HUDEP-2 (cell line): Measurements from ENCODE around the gene IQSEC3.
"Not testable (repeated sequence)": the region's sequence is repeated elsewhere in the genome, so short reads cannot be mapped to it uniquely, and the experiment has no call there.

Experiments
- DNase-seq, 76 experiments: peaks; one replicate each; lab custom pipeline; 2025; ENCODE audit not compliant: unreplicated experiment in 76 of 76; lab: John Stamatoyannopoulos, UW

The IQSEC3 gene

DNA sequence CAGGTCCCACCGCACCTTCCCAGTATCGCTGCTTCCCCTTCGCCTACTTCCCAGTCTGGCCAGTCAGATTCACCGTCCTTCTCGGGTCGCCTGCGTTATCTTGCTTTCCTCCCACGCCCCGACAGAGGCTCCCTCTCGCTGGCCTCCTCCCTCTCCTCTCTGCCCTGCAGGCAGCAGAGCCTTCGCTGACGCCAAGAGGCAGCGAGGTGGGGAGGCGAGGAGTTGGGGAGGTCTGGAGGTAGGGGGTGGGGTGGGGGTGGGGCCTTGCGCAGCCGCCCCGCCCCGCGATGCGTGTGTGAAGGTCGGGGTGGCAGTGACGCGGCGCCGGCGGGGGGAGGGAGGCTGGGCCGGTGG, at the start of gene IQSEC3:
Gene IQSEC3, plus strand, starts transcription at position 340 of the 354 bp plus-strand sequence. CDS start 116 bp downstream, outside the sequence.
- DNase-seq, result not testable (repeated sequence)

DNA sequence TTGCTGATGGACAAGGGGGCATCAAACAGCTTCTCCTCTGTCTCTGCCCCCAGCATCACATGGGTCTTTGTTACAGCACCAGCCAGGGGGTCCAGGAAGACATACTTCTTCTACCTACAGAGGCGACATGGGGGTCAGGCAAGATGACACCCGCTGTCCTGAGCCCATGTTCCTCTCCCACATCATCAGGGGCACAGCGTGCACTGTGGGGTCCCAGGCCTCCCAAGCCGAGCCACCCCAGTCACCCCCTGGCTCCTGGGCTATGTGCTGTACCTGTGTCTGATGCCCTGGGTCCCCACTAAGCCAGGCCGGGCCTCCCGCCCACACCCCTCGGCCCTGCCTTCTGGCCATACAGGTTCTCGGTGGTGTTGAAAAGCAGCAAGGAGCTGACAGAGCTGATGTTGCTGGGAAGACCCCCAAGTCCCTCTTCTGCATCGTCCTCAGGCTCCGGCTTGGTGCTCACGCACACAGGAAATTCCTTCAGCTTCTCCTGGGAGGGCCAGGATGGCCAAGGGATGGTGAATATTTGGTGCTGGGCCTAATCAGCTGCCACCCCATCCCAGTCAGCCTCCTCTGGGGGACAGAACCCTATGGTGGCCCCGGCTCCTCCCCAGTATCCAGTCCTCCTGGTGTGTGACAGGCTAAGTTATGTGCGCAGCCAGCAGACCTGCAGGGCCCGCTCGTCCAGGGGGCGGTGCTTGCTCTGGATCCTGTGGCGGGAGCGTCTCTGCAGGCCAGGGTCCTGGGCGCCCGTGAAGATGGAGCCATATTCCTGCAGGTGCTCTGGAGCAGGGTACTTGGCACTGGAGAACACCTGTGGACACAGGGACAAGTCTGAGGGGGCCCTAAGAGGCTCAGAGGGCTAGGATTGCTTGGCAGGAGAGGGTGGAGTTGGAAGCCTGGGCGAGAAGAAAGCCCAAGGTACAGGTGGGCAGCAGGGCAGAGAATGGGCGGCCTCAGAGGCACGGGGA, 48.9 kb upstream of the IQSEC3 start:
- DNase-seq, result not testable (repeated sequence)

DNA sequence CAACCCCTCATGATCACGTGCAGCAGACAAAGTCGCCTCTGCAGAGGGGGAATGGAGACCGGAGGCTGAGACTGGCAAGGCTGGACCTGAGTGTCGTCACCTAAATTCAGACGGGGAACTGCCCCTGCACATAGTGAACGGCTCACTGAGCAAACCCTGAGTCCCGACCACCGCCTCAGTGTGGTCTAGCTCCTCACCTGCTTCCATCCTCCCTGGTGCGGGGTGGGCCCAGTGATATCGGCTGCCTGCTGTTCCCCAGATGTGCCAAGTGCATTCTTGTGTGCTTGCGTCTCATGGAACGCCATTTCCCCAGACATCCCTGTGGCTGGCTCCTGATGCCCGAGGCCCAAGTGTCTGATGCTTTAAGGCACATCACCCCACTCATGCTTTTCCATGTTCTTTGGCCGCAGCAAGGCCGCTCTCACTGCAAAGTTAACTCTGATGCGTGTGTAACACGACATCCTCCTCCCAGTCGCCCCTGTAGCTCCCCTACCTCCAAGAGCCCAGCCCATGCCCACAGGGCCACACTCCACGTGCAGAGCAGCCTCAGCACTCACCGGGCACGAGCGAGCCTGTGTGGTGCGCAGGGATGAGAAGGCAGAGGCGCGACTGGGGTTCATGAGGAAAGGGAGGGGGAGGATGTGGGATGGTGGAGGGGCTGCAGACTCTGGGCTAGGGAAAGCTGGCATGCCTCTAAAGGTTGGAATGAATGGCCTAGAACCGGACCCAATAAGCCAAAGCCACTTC, 47.6 kb upstream of the IQSEC3 start:
- DNase-seq, result not testable (repeated sequence)

DNA sequence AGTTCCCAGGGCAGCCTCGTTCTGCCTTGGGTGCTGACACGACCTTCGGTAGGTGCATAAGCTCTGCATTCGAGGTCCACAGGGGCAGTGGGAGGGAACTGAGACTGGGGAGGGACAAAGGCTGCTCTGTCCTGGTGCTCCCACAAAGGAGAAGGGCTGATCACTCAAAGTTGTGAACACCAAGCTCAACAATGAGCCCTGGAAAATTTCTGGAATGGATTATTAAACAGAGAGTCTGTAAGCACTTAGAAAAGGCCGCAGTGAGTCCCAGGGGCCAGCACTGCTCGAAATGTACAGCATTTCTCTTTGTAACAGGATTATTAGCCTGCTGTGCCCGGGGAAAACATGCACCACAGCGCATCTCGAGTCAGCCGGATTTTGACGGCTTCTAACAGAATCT, 46.7 kb upstream of the IQSEC3 start:
- DNase-seq, result not testable (repeated sequence)

DNA sequence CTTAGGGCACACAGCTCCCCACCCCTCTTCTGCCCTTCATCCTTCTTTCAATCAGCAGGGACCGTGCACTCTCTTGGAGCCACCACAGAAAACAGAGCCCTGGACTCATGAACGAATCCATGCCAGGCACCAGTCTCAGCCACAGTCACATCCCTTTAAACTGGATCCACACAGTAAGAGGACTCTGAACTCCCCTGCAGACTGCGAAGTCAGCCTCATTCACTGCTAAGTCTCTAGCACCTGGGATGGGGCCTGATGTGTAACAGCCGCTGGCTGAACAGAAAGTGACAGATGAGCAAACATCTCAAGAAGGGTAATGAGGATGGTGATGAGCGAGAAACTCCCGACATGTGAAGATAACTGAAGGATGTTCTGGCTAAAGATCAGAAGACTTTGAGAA, 45.8 kb upstream of the IQSEC3 start:
- no peak for DNase-seq

DNA sequence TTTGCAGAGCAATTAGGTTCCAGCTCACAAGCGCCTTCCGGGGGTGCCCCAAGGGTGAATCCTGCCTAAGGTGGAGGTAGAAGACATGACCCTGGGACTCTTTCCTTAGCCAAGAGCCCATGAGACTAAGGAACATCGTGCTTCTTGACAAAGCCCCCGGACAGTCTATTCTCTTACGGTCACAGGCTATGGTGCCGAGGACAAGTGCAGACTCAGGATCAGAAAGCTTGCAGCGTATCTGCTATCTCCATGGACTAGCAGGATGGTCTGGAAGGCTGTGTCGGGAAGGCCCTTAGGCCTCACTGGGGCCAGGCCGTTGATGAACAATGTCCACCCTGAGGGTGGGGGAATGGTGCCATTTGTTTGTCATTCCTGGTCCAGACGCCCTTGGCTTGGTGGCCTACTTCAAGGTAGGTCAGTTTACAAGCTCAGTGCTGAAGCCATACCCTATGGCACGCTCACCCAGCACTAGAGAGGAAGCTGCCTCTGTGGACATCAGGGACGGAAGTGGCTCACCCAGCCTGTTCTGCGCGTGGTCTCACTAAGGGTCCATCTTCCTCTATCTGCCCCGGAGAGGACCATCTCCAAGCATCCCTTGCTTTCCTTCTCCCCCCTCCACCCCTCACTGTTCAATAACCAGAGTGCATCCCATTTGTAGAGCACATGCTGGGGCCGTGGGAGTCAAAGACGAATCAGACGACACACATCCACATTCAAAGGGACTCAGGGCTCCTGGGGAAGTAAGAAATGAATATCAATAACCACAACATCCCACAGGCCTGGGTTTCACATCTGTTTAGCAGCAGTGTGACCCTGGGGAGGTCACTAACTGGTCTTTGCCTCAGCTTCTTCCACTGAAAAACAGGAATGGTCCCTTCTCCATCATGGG, 45.0 kb upstream of the IQSEC3 start:
- DNase-seq, result no peak

DNA sequence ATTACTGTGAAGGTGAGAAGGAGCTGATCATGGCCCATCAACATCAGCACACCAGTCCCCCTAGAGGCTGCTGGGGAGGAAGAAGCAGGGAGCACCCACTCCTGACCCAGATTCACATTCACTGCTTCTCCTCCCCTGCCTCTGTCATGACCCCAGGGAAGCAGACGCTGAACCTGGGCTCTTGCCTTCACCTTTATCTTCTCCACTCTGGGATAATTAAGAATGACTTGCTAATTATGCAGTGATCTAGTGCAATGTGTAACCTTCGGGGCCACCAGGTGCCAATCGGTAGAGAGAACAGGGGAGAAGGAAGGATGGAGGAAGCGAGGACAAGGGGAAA, 44.4 kb upstream of the IQSEC3 start:
- DNase-seq, result no peak

DNA sequence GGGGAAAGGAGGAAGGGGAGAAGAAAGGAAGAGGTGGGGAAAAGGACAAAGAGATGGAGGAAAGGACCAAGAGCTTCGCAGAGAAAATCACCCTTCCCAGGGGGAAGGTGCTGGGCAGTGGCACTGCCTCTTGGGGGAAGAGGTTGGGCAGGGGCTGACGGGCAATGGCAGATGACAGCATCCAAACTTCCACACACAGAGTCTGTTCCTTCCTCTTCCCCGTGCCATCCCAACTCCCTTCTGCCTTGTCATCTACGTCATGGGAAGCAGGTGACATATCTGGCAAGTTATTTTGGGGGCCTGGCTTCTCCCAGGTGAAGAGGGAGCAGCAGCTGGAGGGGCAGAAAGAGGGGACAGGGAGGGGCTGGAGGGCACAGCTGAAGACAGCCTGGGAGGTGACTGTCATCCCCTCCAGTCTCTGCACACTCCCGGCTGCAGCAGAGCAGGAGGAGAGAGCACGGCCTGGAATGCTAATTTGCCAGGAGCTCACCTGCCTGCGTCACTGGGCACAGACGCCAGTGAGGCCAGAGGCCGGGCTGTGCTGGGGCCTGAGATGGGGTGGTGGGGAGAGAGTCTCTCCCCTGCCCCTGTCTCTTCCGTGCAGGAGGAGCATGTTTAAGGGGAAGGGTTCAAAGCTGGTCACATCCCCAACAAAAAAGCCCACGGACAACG, 43.9 kb upstream of the IQSEC3 start:
- no peak for DNase-seq

DNA sequence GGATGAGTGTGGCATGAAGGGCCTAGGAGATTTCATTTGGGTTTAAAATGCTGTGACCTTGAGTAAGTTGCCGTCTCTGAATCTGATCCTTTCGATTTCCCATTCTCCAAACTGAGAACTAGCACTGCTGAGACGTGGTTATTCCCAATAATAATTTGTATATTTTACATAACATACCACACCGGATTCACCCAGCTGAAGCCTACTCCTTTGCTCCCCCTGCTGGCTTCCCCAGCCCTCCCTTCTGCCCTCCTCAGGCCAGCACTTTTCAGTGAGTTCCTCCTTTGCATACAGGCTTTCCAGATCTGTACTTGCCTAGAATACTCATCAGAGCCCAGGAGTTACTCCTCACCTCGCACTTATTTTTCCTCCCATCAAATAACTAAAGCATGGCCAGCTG, 38.7 kb upstream of the IQSEC3 start:
- not testable (repeated sequence) for DNase-seq

DNA sequence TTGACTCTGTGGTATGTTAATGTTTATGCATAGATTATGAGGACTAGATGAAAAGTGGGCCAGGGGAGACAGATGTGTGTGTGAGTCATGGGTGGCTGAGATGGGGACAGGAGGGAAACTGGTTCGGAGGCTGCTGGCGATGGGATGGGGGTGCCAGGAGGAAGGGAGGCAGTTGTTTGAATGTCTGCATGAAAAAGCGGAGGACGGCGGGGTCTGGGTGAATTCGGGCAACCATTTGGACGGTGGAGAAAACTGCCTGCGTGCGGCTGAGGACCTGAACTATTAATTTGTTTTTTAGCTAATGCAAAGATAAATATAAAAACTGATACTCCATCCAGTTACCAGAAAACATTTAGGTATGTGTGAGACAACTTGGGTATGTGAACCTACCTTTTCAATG, 27.8 kb upstream of the IQSEC3 start:
- DNase-seq, result not testable (repeated sequence)

DNA sequence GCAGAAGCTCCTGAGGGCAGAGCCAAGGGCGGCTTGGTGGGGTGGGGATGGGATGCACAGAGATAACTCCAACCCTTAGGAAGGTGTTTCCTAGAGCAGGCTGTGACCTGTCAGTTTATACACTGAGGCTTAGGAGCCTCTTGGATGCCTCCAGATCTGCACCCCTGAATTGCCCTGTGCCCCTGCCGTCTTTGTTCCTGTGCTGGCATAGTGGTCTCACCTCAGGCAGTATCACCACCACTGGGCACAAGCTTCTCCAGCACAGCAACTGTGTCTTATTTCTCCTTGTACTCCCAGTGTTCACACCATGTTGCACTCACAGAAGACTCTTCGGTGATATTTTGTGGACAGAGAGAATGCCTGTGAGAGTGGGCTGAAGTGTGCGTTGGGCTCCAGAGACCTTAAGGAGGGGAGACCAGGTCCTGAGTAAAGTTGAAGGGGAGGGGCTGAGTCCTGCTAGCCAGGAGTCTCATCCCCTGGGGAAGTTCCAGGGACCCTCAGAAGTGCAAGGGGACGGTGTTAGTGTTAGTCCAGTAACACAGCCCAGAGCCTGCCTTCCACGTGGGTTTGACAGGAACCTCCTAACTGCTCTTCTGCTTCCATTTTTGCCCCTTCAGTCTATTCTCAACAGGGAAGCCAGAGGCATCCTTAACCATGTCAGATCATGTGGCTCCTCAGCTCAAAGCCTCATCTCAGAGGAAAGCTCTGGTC, 26.9 kb upstream of the IQSEC3 start:
- DNase-seq, result not testable (repeated sequence)

DNA sequence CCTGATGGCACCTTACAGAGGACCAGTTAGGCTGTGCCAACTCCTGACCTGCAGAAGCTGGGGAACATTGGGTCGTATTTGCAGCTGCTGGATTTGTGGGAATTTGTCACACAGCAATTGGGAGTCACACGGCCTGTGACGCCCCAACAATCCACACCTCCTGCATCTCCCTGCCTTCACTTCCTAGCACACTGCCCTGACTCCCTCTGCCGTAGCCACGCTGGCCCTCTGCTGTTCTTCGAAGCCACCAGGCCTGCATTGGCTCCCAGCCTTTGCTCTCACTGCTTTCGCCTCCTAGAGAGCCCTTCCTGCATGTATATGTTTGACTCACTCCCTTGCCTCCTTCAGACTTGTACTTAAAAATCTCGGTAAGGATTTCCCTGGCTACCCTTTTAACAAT, 22.2 kb upstream of the IQSEC3 start:
- DNase-seq, result not testable (repeated sequence)

DNA sequence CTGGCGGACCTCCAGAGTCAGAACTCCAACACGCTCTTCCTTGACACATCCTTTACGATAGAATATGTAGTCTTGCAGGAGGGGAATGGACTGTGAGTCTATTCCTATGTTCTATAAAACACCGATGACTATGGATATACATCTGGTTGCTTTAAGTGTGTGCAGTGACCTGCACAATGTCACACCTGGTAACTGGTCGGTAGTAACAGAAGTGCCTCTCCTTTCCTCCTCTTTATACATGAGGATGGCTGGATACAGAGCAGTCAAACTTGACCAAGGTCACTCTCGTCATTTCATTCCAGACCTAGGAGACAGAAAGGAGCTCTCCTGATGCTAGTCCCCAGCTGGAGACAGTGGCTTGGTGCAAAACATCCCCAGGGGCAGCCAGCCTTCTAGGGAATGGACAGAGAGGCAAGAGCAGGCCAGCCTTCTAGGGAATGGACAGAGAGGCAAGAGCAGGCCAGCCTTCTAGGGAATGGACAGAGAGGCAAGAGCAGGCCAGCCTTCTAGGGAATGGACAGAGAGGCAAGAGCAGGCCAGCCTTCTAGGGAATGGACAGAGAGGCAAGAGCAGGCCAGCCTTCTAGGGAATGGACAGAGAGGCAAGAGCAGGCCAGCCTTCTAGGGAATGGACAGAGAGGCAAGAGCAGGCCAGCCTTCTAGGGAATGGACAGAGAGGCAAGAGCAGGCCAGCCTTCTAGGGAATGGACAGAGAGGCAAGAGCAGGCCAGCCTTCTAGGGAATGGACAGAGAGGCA, 21.2 kb upstream of the IQSEC3 start:
- DNase-seq, result not testable (repeated sequence)

DNA sequence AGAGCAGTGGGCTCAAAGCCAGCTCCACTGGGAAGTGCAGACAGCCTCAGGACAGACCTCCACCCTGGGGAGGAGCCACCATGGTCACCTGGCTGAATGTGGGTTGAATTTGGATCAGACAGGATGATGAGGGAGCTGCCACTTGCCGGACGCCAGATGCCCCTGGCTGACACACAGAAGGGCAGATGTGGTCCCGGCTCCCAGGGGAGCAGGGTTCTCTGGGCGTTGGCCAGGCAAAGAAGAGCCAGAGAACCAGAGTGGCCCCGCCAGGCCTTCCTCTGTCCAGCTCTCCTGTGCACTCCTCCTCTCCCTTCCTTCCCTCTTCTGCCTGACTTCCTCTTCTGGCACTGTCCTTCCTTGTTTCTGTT, 20.6 kb upstream of the IQSEC3 start:
- not testable (repeated sequence) for DNase-seq

DNA sequence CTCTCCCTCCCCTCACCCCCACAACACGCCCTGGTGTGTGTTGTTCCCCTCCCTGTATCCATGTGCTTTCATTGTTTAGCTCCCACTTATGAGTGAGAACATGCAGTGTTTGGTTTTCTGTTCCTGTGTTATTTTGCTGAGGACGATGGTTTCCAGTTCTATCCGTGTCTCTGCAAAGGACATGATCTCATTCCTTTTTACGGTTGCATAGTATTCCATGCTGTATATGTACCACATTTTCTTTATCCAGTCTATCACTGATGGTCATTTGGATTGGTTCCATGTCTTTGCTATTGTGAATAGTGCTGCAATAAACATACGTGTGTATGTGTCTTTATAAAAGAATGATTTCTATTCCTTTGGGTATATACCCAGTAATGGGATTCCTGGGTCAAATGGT, 20.0 kb upstream of the IQSEC3 start:
- DNase-seq, result not testable (repeated sequence)

DNA sequence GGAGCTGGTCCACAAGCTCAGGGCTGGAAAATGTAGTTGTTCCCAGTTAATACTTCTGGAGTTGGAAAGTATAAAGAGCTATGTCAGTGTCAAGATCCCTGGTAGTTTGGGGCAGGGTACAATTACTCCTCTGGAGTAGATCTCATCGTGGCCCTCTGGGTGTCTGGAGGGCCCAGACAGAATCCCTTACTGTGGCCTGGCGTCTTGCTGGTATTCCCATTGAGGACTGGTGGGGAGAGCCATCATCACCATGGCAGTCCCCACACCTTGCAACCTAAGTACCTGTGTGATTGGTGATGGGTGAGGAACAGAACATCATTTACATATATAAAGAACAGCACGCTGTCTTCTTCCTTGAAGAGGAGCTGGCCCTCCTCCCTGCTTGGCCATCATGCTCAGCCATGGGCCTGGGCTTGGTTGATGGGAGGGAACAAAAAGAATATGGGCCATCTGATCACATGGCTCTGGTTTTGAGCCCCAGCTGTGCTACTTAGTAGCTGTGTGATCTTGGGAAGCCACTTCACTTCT, 18.8 kb upstream of the IQSEC3 start:
- not testable (repeated sequence) for DNase-seq

DNA sequence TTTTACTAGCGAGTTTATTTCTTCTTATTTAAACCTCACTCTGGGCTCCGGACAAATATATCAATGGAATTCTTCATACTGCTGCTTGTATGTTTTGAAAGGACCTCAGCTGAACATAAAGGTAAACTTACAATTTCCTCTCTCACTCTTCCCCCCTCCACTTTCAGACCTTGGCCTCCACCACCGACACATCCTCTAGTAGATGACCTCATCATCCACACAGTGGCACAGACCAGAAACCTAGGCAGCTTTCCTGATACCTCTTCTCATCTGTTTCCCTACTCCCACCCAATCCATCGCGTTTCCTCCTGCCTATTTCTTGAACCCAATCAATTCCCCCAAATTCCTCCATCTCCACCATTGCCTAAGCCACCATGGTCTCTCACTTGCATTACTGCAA, 17.4 kb upstream of the IQSEC3 start:
- not testable (repeated sequence) for DNase-seq

DNA sequence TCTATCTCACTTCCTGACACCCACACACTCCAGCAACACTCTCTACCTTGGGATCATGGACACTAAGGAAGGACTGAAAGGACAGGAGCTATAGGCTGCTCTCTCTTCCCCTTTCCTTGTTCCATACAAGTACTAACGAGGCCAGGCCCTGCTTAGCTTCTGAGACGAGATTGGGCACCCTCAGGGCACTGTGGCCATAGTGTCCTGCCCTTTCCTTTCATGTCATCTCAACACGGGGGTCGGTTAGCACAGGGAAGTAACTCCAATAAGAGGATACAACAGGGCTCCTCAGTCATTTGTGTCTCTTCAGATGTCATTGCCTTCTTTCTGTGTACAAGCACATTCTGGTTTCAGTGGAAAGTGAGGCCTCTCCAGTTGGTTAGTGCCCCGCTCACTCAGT, 15.5 kb upstream of the IQSEC3 start:
- not testable (repeated sequence) for DNase-seq

DNA sequence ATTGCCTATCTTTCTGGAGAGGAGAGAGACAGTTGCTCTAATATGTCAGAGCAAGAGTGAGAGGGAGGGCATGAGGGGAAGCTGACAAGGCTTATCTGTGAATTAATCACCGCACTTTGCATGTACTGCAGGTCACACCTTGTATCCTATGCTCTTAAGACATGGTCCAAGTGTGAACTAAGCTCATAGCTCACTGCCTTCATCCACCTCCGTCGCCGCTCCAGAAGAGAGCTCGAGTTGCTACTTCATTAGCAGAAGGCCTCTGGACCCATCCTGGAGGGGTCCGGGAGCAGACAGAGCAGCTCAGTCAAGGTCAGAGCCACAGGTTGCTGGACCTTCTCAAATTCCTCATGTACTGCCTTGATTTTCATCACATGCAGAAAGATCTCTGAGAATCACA, 14.6 kb upstream of the IQSEC3 start:
- DNase-seq, result not testable (repeated sequence)
